Right kidney (tissue), 1 donor: Measurements from ENCODE around the gene ASCL3.
"Not testable (repeated sequence)": the region's sequence is repeated elsewhere in the genome, so short reads cannot be mapped to it uniquely, and the experiment has no call there.

Experiments used
- DNase-seq: peaks from one replicate; pipeline ENCODE4 v3.0.0-alpha.2; 2016

The ASCL3 gene

DNA sequence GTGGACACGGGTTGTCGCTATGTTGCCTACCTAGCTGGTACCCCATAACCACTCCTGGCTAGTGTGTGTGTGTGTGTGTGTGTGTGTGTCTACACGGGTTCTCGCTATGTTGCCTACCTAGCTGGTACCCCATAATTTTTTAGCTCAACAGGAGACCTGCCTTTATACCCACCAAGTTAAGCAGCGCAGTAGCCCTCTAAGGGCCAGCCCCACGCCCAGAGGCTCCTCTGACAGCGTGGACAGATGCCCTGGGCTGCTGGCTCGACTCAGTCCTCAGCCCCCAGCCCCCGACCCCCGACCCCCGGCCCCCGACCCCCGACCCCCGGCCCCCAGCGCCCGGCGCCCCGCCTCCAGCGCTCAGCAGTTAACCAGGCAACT lies 32.2 kb downstream of the ASCL3 start:
- DNase-seq: no peak

GRCh38 chr11:8908099-8908498 lies 34.7 kb downstream of the ASCL3 start:
- DNase-seq: no peak

DNA sequence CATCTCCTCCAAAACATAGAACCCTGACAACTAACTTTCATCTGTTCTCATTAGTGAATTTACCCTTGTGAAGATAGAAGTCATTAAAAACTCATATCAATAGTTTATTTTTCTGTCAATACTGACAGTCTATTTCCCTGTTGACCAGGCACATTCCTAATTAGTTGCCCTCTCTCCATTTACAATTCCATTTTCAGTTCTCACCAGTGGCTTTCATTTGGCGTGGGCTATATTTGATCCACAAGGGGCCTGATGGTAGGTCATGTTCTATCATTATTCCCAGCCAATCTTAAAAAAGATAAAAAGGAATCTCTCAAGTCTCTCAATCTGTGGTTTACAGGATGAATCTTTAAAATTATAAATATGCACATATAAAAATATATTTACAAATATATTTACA lies 35.7 kb downstream of the ASCL3 start:
- DNase-seq: no peak

DNA sequence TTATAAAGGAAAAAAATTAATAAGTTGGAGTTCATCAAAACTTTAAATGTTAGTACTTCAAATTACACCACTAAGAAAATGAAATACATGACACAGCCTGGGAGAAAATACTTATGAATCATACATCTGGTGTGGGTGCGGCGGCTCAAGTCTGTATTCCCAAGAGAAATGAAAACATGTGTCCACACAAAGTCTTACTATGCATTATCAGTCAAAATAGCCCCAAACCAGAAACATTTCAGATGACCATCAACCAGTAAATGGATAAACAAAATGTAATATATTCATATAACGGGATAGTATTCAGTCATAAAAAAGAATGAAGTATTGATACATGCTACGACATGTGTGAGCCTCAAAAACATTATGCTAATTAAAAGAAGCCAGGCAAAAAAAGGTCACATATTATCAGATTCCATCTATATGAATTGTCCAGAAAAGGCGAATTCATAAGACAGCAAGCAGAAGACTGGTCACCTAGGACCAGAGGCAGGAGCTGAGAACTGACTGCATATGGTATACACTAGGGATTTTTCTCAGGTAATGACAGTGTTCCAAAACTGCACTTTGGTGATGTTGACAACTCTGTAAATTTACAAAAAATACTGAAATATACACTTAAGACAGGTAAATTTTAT lies 37.2 kb downstream of the ASCL3 start:
- DNase-seq: no peak

DNA sequence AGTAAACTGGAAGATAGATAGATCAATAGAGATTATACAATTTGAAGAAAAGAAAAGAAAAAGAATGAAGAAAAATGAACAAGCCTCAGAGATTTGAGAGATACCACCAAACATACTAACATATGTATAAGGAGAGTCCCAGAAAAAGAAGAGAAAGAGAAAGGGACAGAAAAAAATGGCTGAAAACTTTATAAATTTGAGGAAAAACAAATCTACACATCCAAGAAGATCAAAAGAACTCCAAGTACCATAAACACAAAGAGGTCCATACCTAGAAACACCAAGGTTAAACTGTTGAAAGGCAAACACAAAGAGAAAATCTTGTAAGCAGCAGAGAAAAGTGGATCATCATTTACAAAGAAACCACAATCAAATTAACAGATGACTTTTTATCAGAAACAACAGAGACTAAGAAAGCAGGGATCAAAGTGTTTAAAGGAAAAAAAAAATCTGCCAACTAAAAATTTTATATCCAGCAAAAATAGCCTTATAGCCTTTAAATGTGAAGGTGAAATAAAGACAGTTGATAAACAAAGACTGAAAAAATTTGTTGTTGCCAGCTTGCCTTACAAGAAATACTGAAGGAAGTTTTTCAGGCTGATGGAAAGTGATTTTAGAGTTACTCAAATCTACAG lies 43.6 kb downstream of the ASCL3 start:
- no peak for DNase-seq

GRCh38 chr11:8891185-8891584 lies 51.6 kb downstream of the ASCL3 start:
- not testable (repeated sequence) for DNase-seq
